ENCODE measurements around the gene KIF2C. TPM values are rescaled to one million over a fixed set of nuclear protein-coding genes. Genes with fewer than 3 reads are reported as not detected.

The KIF2C gene
- total and polyA plus RNA-seq, 9 of the 15 experiments (the other 6 are each of a cell fraction or from before 2014, with no cell fraction given): 84.9 to 226 (median 169) TPM

GRCh38 chr1:44799770-44800584 lies 60.3 kb downstream of the KIF2C start, which contains the start of gene PLK3:
Gene PLK3 (plus strand): TSS chr1:44800377. CDS start chr1:44800464, 87 bp downstream.
- in situ Hi-C loops (cut with MboI): loop anchor here (10.0 kb wide), 2 partner anchors 505 to 695 kb away; partner anchors contain the start of gene TESK2
- H3K27me3 ChIP-seq (ENCODE audit: control insufficient read depth in 2 of 2, insufficient read depth in 2 of 2, low read length in 2 of 2): no peaks in the 10 kb centered on the region; a peak in 1 of 5 replicates
- DNase-seq (ENCODE audit: extremely low read depth in 1 of 4, low spot score in 3 of 4) (peak; percentile 92 to 99 (median 96)), ATAC-seq (peak; percentile 93), FAIRE-seq (peak; percentile 99)
- peaks cover 31% of the 10 kb centered on the region for H3K36me3 ChIP-seq (ENCODE audit: control insufficient read depth, insufficient read depth, low read length)
- ChIA-PET POLR2A (interaction anchor here (0.6 to 16.9 kb wide), 20 partner anchors 9 to 784 kb away, joined by 3 to 594 read pairs (median 4); partner anchors contain the start of genes BEST4, BTBD19, MUTYH and RPS8), CTCF (ENCODE audit: low intra/inter-chr PET ratio) (interaction anchor here (0.6 kb wide), 1 partner anchor 16 kb away, joined by 3 read pairs; no protein-coding TSS in a partner anchor)
- H3K9me1 ChIP-seq (ENCODE audit: control insufficient read depth, insufficient read depth, low read length): peaks cover 5% of the 10 kb centered on the region
- WGBS (ENCODE audit: insufficient coverage, low coverage, missing lambda C conversion rate): under 1% methylated on average over 74 of the region's 79 CpGs
- no peaks in the 10 kb centered on the region for H3K9me3 ChIP-seq (replicated peaks; ENCODE audit: control insufficient read depth, insufficient read depth, low read depth, low read length)
- peak within 1 kb of the TSS; percentile 63 to 94 for H3K9ac ChIP-seq (ENCODE audit: insufficient read depth in 1 of 2, low read depth in 2 of 2, low read length in 2 of 2)
- H3K27ac ChIP-seq (ENCODE audit: extremely low read depth, low read depth, low read length): peak within 1 kb of the TSS; percentile 69
- no peaks in the 10 kb centered on the region for H4K20me1 ChIP-seq (replicated peaks; ENCODE audit: control insufficient read depth, insufficient read depth, low read length)
- H3K4me3 ChIP-seq: peak within 1 kb of the TSS; percentile 77
- peaks cover 22% of the 10 kb centered on the region for H3K79me2 ChIP-seq (ENCODE audit: control insufficient read depth, insufficient read depth, low read length)
- peaks cover 23 to 53% of the 10 kb centered on the region in 2 experiments for H3K4me1 ChIP-seq (replicated peaks in 1 of 2; ENCODE audit: control insufficient read depth in 2 of 2, insufficient read depth in 2 of 2, low read length in 2 of 2)
- intact Hi-C loops (cut with micrococcal nuclease): loop anchor here (2.0 to 10.0 kb wide), 2 partner anchors 19 to 165 kb away; no protein-coding TSS in a partner anchor
- peak within 1 kb of the TSS; percentile 98 for H2AFZ ChIP-seq (ENCODE audit: low read depth, low read length)
- H3K4me2 ChIP-seq (ENCODE audit: insufficient read depth, low read length): peak within 1 kb of the TSS; percentile 84
- TSS peak; percentile 70 for BruUV-seq (replicated peaks)
- no peak for TF ChIP-seq PTTG1 (tag; IDR thresholded peaks at IDR 0.05; ENCODE audit: low read depth)
- peak; percentile 93 for TF ChIP-seq PCBP1 (IDR thresholded peaks at IDR 0.05; ENCODE audit: low read depth, low read length, poor library complexity, severe bottlenecking)
- TF ChIP-seq DEAF1 (CRISPR knock-in tag; IDR thresholded peaks at IDR 0.05): peak; percentile 82
- TF ChIP-seq TAF15 (IDR thresholded peaks at IDR 0.05; ENCODE audit: low read depth, low read length): no peak
- TF ChIP-seq, protein P1, sequence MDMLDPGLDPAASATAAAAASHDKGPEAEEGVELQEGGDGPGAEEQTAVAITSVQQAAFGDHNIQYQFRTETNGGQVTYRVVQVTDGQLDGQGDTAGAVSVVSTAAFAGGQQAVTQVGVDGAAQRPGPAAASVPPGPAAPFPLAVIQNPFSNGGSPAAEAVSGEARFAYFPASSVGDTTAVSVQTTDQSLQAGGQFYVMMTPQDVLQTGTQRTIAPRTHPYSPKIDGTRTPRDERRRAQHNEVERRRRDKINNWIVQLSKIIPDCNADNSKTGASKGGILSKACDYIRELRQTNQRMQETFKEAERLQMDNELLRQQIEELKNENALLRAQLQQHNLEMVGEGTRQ (CRISPR knock-in tag; IDR thresholded peaks at IDR 0.05): no peak
- TF ChIP-seq, protein P2, sequence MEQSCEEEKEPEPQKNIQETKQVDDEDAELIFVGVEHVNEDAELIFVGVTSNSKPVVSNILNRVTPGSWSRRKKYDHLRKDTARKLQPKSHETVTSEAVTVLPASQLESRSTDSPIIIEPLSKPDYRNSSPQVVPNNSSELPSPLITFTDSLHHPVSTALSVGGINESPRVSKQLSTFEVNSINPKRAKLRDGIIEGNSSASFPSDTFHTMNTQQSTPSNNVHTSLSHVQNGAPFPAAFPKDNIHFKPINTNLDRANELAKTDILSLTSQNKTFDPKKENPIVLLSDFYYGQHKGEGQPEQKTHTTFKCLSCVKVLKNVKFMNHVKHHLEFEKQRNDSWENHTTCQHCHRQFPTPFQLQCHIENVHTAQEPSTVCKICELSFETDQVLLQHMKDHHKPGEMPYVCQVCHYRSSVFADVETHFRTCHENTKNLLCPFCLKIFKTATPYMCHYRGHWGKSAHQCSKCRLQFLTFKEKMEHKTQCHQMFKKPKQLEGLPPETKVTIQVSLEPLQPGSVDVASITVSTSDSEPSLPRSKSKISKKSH (CRISPR knock-in tag; IDR thresholded peaks at IDR 0.05): no peak
- TF ChIP-seq NCOA1 (IDR thresholded peaks at IDR 0.05; ENCODE audit: low read depth): peak; percentile 64; the same call in 1 of the 2 replicates
- TF ChIP-seq ZNF197 (CRISPR knock-in tag; IDR thresholded peaks at IDR 0.05; ENCODE audit: low read depth): no peak; the same call in 1 of the 2 replicates
- TF ChIP-seq, protein P3, sequence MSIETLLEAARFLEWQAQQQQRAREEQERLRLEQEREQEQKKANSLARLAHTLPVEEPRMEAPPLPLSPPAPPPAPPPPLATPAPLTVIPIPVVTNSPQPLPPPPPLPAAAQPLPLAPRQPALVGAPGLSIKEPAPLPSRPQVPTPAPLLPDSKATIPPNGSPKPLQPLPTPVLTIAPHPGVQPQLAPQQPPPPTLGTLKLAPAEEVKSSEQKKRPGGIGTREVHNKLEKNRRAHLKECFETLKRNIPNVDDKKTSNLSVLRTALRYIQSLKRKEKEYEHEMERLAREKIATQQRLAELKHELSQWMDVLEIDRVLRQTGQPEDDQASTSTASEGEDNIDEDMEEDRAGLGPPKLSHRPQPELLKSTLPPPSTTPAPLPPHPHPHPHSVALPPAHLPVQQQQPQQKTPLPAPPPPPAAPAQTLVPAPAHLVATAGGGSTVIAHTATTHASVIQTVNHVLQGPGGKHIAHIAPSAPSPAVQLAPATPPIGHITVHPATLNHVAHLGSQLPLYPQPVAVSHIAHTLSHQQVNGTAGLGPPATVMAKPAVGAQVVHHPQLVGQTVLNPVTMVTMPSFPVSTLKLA (conservative IDR thresholded peaks at IDR 0.05): peak; percentile 99
- peak; percentile 67; the same call in 1 of the 2 replicates for TF ChIP-seq ZNF395 (CRISPR knock-in tag; IDR thresholded peaks at IDR 0.05)

Measured in K562 (cell line).